Right cardiac atrium (tissue), 5 donors: ENCODE measurements around the gene SPRR2G. TPM values are rescaled to one million over a fixed set of nuclear protein-coding genes. Genes with fewer than 3 reads are reported as not detected.
"Not testable (repeated sequence)": the region's sequence is repeated elsewhere in the genome, so short reads cannot be mapped to it uniquely, and the experiment has no call there.

Experiments used
- ATAC-seq, 2 donors: fragments of 200-7000 bp; cut with Tn5 transposase; one replicate each; pipeline versions ENCODE4 v1.8.0 to v1.9.1; 2020; ENCODE audit warnings: moderate library complexity in 2 of 2, mild to moderate bottlenecking in 1 of 2
- DNase-seq, 3 donors: peaks; one replicate each; pipeline ENCODE4 v3.0.0-alpha.2; 2020
- H3K27ac ChIP-seq: one replicate; pipeline ENCODE4 v1.5.1; 2013; ENCODE audit warnings: mild to moderate bottlenecking, low read length, control low read depth, moderate library complexity
- H3K27me3 ChIP-seq: one replicate; pipeline ENCODE4 v1.6.1; 2013; ENCODE audit not compliant: control insufficient read depth, insufficient read depth
- H3K4me1 ChIP-seq: one replicate; pipeline ENCODE4 v1.6.1; 2013; ENCODE audit warnings: low read length; ENCODE audit not compliant: control insufficient read depth, insufficient read depth
- H3K4me3 ChIP-seq: one replicate; pipeline ENCODE4 v1.5.1; 2013; ENCODE audit warnings: low read length, control low read depth
- H3K9me3 ChIP-seq: one replicate; pipeline ENCODE4 v1.6.1; 2013; ENCODE audit warnings: low read length; ENCODE audit not compliant: control insufficient read depth
- WGBS: extraction: QIAGEN DNeasy Blood & Tissue Kit; methylation state at CpG from one replicate; pipeline ENCODE4 v1.1.7; 2013; 5-methylcytosine and 5-hydroxymethylcytosine counted together
- intact Hi-C, 4 donors: fragments of 100-400 bp; cut with DNase I; formaldehyde crosslinking; loops; one replicate each; pipeline versions ENCODE4 v1.11.0 to v1.14.0; 2022 to 2023
- polyA plus RNA-seq: library from polyadenylated mRNA; stranded (reverse); fragments of 200-250 nt; gene quantifications from one replicate; pipeline ENCODE4 v1.2.3, GENCODE V29; 2013
- total RNA-seq, 4 donors: library from RNA; stranded (reverse); fragmentation: NEBNext Ultra II Directional; extraction: Animal tissue kit (Norgen Biotek cat#: 25700); gene quantifications; one replicate each; pipeline ENCODE4 v1.2.1, GENCODE V29; 2021
- donor health status: healthy with polysubstance abuse.
- donor health status: DM: no; HTN: yes; CAD: no.
- donor health status: DM: no; HTN: no; CAD: no.
- donor health status: DM: no; HTN: yes; CAD: no; lungs with severe emphysema.
- donor health status: DM: yes; HTN: yes; CAD: no.

The SPRR2G gene
- total and polyA plus RNA-seq, 5 donors = not detected

DNA sequence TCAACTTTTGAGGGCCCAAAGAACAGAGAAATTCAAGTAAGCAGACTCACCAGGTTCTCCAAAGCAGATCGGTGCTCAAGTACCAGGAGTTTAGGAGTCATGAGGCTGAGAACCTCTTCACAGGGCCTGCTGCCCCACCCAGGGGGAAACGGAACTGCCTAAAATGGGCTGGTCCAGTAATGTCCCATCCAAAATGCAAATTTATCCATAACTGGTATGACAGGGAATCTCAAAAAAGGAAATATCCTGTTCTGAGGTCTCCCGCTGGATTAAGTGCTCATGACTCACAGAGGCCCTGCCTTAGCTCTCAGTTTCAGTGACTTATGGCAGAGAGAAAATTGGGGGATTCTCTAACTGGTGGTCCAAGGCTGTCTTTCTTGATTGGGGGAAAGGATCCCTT is 9.3 kb downstream of the SPRR2G start:
- Histone ChIP-seq H3K4me3 (no peak overlapping the region), H3K4me1 (no peaks in the 10 kb centered on the region), H3K27ac (no peak overlapping the region), H3K27me3 (no peaks in the 10 kb centered on the region), H3K9me3 (no peaks in the 10 kb centered on the region)
- ATAC-seq (no peak), DNase-seq (no peak)
- WGBS = 82% methylated on average over 3 of the region's 3 CpGs
- intact Hi-C loops = no loop called here

DNA sequence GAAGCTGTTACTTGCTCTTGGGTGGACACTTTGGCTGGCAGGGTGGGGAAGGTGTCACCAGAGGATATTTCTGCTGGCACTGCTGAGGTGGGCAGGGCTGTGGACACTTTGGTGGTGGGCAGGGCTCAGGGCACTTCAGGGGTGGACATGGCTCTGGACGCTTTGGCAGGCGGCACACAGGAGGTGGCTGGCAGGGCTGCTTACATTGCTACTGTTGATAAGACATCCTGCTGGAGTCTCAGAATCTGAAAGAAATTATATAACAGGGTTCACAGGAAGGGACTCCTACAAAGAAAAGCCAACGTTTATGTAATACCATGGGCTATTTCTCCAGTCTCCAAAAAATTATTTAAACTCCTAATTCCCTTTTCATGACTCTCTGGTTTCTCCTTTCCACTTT is 10.2 kb downstream of the SPRR2G start:
- Histone ChIP-seq H3K4me1 (no peaks in the 10 kb centered on the region), H3K4me3 (no peak overlapping the region), H3K27ac (no peak overlapping the region), H3K9me3 (no peaks in the 10 kb centered on the region), H3K27me3 (no peaks in the 10 kb centered on the region)
- ATAC-seq (no peak), DNase-seq (no peak)
- WGBS = 56% methylated on average over 3 of the region's 3 CpGs
- intact Hi-C loops = no loop called here

DNA sequence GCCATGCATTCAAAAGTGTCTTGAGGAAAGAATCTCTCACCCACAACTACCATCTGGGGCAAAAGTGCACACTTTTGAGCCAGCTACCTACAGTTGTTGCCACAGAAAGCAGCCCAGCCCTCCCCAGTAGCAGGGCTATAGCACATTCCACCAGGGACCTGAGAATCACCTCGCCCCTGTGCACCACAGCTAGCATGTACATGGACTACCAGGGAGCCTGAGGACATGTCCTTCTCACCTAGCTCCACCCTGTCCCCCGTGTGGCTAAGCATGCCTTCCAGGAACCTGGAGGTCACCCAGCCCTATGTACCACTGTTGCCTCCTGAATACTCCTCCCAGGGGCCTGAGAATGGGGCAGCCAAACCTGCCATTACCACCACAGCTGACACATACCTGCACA is 16.9 kb downstream of the SPRR2G start:
- ATAC-seq = no peak
- Histone ChIP-seq H3K27ac (no peak overlapping the region), H3K4me3 (no peak overlapping the region), H3K27me3 (no peaks in the 10 kb centered on the region), H3K9me3 (no peaks in the 10 kb centered on the region), H3K4me1 (no peaks in the 10 kb centered on the region)
- DNase-seq = no peak
- 73% methylated on average over 2 of the region's 2 CpGs for WGBS
- intact Hi-C loops = no loop called here

DNA sequence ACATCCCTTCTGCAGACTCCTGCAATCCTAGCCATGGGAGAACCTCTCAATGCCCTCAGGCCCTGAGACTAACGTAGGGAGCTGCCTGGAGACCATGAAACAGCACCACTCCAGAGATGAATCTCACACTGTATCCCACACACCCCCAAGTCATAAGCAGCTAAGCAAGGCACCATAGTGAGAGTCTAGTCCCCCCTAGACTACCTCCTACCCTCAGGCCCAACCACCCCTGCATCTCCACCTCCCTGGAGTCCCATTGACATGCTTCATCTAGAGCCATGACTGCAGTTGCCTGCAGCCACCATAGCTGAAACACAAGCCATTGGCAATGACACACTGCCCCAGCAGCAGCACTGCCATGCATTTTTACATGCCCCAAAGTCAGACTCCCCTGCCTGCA is 17.4 kb downstream of the SPRR2G start:
- WGBS = 79% methylated on average over 1 of the region's 1 CpG
- H3K4me1 ChIP-seq = no peaks in the 10 kb centered on the region
- no peaks in the 10 kb centered on the region for H3K27me3 ChIP-seq
- intact Hi-C loops = no loop called here
- DNase-seq = no peak
- no peak overlapping the region for H3K27ac ChIP-seq
- H3K9me3 ChIP-seq = no peaks in the 10 kb centered on the region
- ATAC-seq = no peak
- H3K4me3 ChIP-seq = no peak overlapping the region

DNA sequence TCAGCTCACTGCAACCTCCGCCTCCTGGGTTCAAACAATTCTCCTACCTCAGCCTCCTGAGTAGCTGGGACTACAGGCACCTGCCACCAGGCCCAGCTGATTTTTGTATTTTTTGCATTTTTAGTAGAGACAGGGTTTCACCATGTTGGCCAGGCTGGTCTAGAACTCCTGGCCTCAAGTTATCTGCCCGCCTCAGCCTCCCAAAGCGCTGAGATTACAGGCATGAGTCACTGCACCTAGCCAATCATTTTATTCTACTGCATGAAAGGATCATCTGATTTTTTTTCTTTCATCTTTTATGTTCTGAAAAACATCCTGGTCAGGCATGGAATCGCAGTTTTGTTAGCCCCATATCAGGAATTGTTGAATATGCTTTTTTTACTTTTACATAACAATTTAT is 22.0 kb downstream of the SPRR2G start:
- WGBS = 90% methylated on average over 4 of the region's 4 CpGs
- H3K9me3 ChIP-seq, H3K27ac ChIP-seq, H3K4me3 ChIP-seq, H3K27me3 ChIP-seq, intact Hi-C loops, ATAC-seq, DNase-seq, H3K4me1 ChIP-seq: not testable (repeated sequence)

DNA sequence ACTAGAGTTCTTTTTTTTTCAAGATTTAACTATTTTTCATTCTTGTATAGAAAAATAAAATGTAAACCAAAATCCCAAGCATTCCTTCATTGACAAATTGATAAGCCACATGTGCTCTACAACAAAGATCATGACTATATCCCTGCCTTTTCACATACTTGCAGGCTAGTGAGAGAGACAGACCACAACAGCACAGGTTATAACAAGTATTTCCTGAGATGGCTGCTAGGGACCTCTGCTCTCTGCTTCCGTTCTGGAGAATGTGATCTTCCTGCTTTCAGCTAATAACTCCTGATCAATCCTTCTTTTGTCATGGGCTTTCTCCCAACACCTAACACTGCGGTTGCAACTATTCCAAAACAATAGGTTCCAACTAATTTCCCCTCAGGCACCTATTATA is 23.4 kb downstream of the SPRR2G start:
- Histone ChIP-seq H3K9me3 (peaks cover 4% of the 10 kb centered on the region), H3K4me1 (no peaks in the 10 kb centered on the region), H3K4me3 (no peak overlapping the region), H3K27me3 (no peaks in the 10 kb centered on the region), H3K27ac (no peak overlapping the region)
- WGBS = 73% methylated on average over 2 of the region's 2 CpGs
- intact Hi-C loops = no loop called here
- no peak for DNase-seq
- no peak for ATAC-seq

DNA sequence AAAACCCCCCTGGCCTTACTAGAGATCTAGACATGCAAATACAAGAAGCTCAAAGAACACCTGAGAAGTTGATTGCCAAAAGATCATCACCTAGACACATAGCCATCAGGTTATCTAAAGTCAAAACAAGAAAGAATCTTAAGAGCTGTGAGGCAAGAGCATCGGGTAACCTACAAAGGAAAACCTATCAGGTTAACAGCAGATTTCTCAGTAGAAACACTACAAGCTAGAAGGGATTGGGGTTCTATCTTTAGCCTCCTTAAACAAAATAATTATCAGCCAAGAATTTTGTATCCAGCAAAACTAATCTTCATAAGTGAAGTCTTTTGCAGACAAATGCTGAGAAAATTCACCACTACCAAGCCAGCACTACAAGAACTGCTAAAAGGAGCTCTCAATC is 25.2 kb downstream of the SPRR2G start:
- H3K4me3 ChIP-seq = no peak overlapping the region
- ATAC-seq (no peak), DNase-seq (no peak)
- 79% methylated on average over 1 of the region's 1 CpG for WGBS
- no peak overlapping the region for H3K27ac ChIP-seq
- H3K27me3 ChIP-seq = no peaks in the 10 kb centered on the region
- H3K4me1 ChIP-seq = no peaks in the 10 kb centered on the region
- peaks cover 4% of the 10 kb centered on the region for H3K9me3 ChIP-seq
- intact Hi-C loops = no loop called here

DNA sequence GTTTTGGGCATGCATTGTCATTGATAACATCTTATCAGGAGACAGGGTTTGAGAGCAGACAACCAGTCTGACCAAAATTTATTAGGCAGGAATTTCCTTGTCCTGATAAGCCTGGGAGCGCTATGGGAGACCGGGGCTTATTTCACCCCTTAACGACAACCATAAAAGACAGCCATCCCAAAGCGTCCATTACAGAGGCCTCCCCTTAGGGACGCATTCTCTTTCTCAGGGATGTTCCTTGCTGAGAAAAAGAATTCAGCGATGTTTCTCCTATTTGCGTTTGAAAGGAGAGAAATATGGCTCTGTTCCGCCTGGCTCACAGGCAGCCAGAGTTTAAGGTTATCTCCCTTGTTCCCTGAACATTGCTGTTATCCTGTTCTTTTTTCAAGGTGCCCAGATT is 26.9 kb downstream of the SPRR2G start:
- H3K4me3 ChIP-seq, DNase-seq, H3K27me3 ChIP-seq, H3K9me3 ChIP-seq, intact Hi-C loops, H3K27ac ChIP-seq, H3K4me1 ChIP-seq, ATAC-seq: not testable (repeated sequence)
- 81% methylated on average over 8 of the region's 8 CpGs for WGBS

DNA sequence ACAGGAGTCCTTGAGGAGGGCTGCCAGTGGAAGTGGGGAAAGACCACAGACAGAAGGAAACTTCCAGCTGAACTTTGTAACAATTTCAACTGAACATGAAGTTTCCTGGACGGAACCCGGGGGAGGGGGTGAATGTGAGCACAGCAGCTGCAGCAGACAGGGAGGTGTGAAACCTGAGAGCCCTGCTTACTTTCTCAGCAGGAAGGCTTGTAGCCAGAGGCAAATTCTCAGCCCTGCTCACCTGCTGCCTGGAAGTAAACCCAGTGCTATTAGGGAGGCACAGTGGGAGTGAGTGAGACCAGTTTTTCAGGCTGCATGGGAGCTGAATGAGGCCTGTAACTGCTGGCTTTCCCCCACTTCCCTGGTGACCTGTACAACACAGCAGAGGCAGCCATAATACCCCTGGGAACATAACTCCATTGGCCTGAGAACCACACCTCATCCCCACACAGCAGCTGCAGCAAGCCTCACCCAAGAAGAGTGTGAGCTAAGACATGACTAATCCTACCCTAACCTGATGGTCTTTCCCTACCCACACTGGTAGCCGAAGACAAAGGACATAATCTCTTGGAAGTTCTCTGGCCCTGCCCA is 27.8 kb downstream of the SPRR2G start:
- ATAC-seq = no peak

DNA sequence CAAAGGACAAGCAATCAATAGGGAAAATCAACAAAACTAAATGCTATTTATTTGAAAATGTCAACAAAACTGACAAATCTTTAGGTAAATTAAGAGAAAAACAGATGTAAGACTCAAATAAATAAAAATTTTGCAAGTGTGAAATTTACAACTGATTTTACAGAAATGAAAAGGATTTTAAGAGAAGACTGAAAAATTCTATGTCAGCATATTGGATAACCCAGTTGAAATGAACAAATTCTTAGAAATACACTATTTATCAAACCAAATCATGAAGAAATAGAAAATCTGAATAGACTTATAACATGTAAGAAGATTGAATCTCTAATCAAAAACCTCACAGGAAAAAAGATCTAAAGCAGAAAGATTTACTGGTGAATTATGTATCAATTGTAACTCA is 29.7 kb downstream of the SPRR2G start:
- Histone ChIP-seq H3K4me1 (no peaks in the 10 kb centered on the region), H3K4me3 (no peak overlapping the region), H3K27ac (no peak overlapping the region), H3K9me3 (peaks cover 4% of the 10 kb centered on the region), H3K27me3 (no peaks in the 10 kb centered on the region)
- DNase-seq = no peak
- intact Hi-C loops = no loop called here
- ATAC-seq = no peak

More for the DNA sequence above, 27.8 kb downstream of the SPRR2G start:
- no peak for DNase-seq
- H3K27me3 ChIP-seq = no peaks in the 10 kb centered on the region
- no peak overlapping the region for H3K4me3 ChIP-seq
- intact Hi-C loops = no loop called here
- H3K4me1 ChIP-seq = no peaks in the 10 kb centered on the region
- 35% methylated on average over 3 of the region's 3 CpGs for WGBS
- peaks cover 4% of the 10 kb centered on the region for H3K9me3 ChIP-seq
- no peak overlapping the region for H3K27ac ChIP-seq

DNA sequence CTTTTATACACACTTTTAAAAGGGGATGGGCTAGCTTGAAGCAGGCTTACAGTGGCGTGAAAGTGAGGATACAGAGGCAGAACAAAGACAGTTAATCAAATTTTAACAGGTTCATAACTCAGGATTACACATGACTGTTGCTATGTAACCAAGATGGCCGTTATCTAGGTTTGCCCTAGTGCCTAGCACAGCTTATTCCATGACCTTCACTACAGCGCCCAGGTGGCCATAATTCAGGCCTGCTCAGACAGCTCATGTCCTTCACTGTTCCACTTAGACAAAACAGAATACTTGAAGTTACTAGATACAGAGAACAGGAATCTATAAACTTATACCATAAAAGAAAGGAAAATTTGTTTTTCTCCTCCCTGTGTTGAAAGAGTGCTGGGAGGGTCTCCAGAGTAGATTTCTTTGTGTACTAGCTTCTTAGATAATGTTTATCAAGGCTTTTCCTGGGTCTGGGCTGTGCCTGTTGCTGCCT is 31.2 kb downstream of the SPRR2G start:
- H3K27ac ChIP-seq = no peak overlapping the region
- WGBS = 50% methylated on average over 3 of the region's 3 CpGs
- H3K4me1 ChIP-seq = no peaks in the 10 kb centered on the region
- H3K4me3 ChIP-seq = no peak overlapping the region
- ATAC-seq (no peak), DNase-seq (no peak)
- H3K9me3 ChIP-seq = peaks cover 4% of the 10 kb centered on the region
- intact Hi-C loops = no loop called here
- H3K27me3 ChIP-seq = no peaks in the 10 kb centered on the region

DNA sequence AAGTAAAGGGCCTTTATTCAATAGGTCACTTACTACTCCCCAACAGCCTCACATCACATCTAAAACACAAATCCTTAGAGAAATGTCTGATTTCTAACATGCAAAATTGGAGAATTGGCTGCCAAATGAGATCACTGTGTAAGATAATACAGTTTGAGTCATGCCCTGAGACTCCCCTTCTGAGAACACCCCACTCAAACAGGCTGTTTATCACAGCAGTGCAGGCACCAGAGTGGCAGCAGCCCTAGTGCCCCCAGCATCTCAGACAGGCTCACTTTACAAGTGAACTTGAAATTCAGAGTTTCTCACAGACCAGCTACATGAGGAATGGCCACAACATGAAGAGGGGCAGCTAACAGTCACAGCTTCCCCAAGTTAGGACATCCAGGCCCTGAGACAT is 35.4 kb downstream of the SPRR2G start:
- H3K4me3 ChIP-seq, H3K9me3 ChIP-seq, ATAC-seq, intact Hi-C loops, H3K4me1 ChIP-seq, H3K27me3 ChIP-seq, H3K27ac ChIP-seq, DNase-seq: not testable (repeated sequence)
